ENCODE results near the gene RUNX2.

Gene RUNX2

DNA sequence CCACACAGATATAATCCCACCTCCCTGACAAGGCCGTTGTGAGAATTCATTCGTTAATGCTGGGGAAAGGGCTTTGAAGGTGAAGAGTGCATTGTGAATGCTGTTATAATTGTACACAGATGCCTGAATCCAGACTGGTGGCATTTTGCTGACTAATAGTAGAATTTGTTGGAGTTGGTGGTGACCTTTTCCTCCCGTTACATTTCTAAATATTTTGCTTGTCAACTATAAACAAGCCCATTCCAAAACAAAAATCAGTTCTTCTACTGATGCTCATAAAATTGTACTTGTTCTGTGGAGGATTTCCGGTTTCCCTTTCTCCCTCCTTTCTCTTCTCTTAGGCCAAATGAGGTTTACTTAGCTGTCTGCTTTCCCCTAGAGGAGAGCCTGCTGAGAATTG lies 302.7 kb downstream of the RUNX2 start:
- no peak for DNase-seq

GRCh38 chr6:45631396-45631795 lies 303.3 kb downstream of the RUNX2 start:
- no peak for DNase-seq

- no peak for DNase-seq
These were observed 305.3 kb downstream of the RUNX2 start for GRCh38 chr6:45633272-45633908.

GRCh38 chr6:45634231-45634630 lies 306.1 kb downstream of the RUNX2 start:
- DNase-seq, result no peak

DNA sequence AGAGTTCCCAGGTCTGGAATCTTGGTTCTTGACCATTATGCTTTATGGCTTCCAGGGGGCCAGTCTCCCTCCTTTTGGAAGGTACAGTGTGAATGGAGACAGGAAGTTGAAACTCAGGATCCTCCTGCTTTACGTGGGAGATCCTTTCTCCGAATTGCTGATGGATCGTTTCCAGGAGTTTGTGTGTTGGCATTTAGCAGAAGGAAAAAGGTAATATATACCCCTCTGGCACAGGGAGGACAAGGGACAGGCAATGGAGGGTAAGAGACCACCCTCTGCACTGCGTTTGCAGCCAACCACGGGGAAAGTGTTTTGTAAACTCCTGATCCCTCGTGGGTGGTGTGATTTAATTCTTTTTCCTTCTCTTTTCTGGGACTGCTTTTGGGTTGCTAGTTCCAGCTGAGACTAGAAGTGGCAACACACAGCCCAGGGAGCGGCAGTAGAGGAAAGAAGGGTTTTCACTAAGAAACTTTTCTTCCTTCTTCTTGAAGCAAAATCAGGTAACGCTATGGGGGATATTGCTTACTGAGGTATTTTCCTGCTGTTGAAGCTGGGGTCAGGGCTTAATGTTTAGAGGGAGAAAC lies 307.2 kb downstream of the RUNX2 start:
- DNase-seq, result no peak

GRCh38 chr6:45637056-45637455 lies 308.9 kb downstream of the RUNX2 start:
- DNase-seq, result no peak

DNA sequence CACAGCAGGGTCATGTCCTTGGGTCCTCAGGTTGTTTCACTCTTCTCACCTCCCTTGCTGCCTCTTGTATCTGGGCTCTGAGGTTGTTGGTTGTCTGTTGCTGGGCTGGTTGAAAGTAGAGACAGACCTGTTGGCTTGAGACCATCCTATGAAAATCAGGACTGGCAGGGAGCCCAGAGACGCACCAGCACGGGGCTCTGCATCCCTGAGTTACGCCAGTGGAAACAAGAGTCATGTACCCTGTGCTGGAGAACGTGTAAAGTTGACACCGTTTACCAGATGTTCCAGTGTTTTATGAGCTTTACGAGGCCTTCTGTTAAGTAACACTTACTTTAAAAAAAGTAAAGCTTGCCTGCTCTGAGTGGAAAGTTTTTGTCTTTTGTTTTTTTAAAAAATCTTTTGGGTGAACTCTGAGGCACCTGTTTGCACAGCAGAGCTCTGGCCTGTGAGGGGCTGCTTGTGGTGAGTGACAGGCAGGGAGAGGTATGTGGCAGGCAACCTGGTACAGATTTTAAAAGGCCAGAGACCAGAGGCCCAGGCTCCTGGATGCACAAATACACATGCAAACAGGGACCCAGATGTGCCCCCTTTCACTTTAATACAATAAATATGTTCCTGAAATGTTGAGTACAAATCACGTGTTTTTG lies 309.6 kb downstream of the RUNX2 start:
- no peak for DNase-seq

DNA sequence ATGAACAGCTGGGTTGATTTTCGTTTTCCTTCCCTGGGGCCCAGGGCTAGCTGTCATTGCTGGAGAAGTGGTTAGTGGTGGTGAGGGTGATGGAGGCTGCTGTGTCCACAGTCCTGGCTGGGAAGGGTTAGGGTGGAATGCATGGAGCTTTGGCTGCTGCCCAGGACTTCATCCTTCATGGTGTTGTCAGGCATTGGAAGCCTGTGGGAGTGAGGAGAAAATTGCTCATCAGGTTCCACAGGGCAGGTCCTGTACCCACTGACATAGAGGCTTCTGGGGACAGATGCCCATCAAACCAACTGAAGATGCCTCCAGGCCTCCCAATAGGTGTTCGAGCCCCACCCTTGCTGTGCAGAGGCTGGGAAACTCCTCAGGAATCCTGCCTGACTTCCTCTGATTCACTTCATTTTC lies 312.0 kb downstream of the RUNX2 start:
- no peak for DNase-seq

GRCh38 chr6:45640811-45641210 lies 312.7 kb downstream of the RUNX2 start:
- DNase-seq, result no peak

DNA sequence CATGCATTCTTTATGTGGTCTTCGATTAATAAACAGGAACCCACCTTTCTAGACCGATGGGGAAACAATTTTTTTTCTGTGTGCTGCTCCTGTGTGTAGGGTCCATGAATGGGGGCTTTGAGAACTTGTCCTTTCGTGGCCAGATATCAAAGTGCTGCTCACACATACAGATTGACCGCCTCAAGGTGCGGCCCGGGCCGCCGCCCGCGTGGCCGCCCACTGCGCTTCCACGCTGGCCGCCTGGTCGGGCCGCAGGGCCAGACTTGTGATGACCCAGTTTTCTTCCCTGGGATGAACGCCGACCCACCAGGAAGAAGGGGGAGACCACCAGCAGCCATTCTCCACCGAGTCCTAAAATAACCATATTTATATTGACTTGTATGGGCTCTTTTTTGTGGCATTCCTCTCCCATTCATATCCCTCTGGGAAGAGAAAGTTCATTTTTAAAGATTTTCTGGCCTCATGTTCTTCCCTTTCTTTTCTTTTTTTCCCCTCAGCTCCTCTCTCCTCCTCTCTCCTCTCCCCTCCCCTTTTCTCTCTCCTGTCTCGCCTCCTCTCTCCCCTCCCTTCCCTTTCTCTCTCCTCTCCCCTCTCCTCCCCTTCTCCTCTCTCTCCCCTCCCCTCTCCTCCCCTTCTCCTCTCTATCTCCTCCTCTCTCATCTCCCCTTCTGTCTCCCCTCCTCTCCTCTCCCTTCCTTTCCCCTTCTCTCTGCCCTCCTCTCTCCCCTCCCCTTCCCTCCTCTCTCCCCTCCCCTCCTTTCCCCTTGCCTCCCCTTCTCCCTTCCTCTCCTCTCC lies 314.4 kb downstream of the RUNX2 start:
- no peak for DNase-seq

DNA sequence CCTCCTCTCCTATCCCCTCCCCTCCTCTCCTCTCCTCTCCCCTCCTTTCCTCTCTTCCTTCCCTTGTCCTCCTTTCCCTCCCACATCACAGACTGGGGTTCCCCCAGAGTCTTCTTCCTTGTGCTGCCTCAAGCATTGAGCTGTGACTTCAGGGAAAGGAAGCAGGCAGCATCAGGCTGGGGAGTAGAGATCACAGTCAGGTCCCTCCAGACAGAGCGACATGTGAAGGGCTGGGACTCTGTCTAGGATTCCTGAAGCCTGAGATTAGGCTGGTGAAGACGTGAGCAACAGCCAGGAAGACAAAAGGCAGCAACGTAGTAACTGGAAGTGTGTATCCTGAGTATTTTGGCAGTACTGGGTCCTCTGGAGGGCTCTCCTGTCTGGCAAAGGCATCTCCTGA lies 315.0 kb downstream of the RUNX2 start:
- DNase-seq, result no peak

GRCh38 chr6:45644720-45645119 lies 316.6 kb downstream of the RUNX2 start:
- no peak for DNase-seq

DNA sequence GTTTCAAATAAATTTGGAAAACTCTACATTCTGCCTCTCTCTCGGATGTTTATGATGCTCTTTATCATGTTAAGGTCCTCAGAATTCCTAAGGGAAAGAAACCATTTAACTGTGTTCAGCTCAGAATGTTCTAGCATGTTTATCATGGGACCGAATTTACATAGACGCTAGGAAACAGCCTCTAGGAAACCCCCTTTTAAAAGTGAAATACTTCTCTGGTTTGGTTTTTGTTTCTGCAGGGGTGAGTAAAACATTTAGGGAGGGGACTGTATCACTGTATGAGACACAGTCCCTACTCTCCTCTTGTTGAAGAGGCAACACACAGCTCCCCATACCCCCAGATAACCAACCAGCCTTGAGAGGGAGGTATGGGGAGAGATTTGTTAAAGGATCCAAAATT lies 317.2 kb downstream of the RUNX2 start:
- no peak for DNase-seq

GRCh38 chr6:45647341-45648261 lies 319.5 kb downstream of the RUNX2 start:
- no peak for DNase-seq

- no peak for DNase-seq
These were observed 320.1 kb downstream of the RUNX2 start for GRCh38 chr6:45648262-45648620.

- no peak for DNase-seq
These were observed 322.5 kb downstream of the RUNX2 start for GRCh38 chr6:45650524-45651135.

GRCh38 chr6:45651301-45651700 lies 323.2 kb downstream of the RUNX2 start:
- DNase-seq, result no peak

GRCh38 chr6:45652416-45652815 lies 324.3 kb downstream of the RUNX2 start:
- DNase-seq, result no peak

DNA sequence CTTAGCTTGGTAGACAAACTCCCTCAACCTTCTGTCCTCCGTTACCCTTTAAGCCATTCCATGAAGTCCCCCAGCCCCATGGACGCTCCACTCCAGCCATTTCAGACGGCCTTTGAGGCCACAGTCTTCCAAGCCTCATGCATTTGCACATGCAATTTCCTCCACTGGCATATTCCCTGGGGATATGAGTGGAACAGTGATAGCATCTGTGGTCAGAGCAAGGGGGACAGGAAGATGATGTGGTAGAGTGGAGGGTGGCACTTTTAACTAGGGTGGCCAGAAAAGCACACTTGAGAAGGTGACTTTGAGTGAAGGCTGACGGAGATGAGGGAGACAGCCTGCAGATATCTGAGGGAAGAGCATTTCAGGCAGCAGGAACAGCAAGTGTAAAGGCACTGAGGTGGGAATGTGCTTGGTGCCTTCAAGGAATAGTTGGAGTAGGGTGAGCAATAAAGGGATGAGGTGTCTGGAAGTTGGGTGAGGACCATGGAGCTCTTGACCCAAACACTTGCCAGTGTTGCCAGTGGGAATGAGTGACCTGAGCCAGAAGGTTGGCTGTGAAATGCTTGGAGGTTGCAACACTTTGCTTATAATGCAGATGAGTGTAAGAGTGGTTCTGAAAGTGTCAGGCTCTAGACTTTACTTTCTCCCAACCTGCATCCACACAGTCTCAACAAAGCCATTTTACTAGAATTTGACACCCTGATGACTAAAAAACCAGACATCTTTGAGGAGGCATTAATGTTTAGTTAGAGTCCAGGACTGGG lies 325.2 kb downstream of the RUNX2 start:
- no peak for DNase-seq

GRCh38 chr6:45654673-45655072 lies 326.5 kb downstream of the RUNX2 start:
- no peak for DNase-seq

DNA sequence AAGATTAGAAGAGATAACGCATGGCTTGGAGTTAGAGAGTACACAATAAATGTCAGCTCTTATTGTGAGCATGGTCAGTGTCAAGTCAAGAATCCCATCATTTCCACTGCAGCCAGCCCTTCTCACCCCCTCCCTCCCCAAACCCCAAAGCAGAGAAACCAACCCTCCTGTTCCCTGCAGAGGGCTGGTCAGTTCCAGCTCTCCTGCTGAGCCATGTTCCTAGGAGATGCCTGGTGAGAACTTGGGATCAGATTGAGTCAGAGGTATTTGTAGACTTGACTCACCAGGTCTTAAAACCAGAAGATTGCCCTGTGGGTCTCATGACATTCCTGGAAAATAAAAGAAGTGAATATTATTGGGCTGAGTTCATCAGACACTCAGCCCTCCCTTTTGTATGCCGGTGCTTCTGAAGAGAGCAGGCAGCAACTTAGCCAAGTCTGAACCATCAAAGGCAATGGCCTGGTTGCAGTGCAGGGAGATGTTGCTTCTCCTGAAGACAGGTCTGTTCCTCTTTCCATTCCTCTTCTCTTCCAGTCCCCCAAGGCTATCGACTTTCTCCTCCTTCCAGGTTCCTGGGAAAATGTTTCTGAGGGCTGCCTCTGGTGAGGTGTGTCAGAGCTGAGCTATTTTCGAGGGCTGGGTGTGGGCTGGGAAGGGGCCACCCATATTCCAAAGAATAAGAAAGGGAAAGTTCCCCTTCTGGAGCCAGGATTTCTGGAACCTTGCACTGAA lies 327.8 kb downstream of the RUNX2 start:
- no peak for DNase-seq

All from NCI-H1436 treated with DMSO at 0.1 percent for 48 hours (cell line).